Measurements from ENCODE around the gene ORMDL3. TPM values are rescaled to one million over a fixed set of nuclear protein-coding genes. Genes with fewer than 3 reads are reported as not detected.
A peak's percentile ranks its signal among the peaks of the same experiment; 100 is the strongest.

Gene ORMDL3, protein sequence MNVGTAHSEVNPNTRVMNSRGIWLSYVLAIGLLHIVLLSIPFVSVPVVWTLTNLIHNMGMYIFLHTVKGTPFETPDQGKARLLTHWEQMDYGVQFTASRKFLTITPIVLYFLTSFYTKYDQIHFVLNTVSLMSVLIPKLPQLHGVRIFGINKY
- 28.9 and 42.7 TPM in 2 replicates for total RNA-seq (2014; rRNA removed; shearing (Covaris generic))

GRCh38 chr17:39927101-39927928 is at the start of gene ORMDL3, which contains the start of gene LRRC3C:
Gene ORMDL3 (minus strand): TSS chr17:39927601. CDS start chr17:39924203, 3,398 bp downstream.
Gene LRRC3C (plus strand): TSS chr17:39927732. CDS start chr17:39941524, 13,792 bp downstream.
- DNase-seq (ENCODE audit: low read depth), result peak; percentile 82

DNA sequence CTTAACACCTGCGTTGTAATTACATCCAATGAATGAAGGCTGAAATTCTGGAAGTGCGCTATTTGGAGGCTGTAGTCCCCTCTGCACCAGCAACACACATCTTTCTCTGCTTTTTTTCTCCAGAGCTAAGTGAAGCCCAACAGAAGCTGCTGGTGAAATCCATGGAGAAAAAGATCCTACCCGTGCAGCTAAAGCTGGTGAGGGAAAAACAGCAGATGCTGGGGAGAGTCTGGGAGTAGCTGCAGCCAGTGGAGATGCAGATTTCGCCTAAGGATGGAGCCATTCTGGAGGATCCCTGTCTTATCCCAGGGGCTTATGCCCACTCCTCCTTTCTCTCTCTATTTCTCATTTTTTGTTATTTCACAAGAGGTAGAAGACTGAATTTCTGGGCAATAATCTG is 48.4 kb upstream of the ORMDL3 start:
- no peak for DNase-seq (ENCODE audit: low read depth)

- no peak for DNase-seq (ENCODE audit: low read depth)
Measured at GRCh38 chr17:39974433-39974832, 47.0 kb upstream of the ORMDL3 start.

DNA sequence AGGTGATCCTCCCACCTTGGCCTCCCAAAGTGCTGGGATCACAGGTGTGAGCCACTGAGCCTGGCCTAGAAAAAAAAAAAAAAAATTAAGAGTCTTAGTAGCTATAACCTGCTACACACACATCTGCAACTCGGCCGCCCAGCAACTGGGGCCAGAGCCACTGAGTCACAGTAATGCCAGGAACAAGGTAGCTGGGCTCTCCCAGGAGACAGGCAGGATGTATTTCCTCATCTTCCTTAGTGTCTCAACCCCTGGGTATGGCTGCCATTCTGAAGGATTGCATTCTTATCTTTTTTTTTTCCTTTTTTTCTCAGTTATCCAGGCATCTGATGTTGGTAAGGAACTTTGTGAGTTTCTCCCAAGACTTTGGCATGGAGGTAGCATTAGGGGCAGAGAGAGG is 46.1 kb upstream of the ORMDL3 start:
- DNase-seq (ENCODE audit: low read depth), result no peak

- no peak for DNase-seq (ENCODE audit: low read depth)
Measured at GRCh38 chr17:39972271-39972670, 44.9 kb upstream of the ORMDL3 start.

DNA sequence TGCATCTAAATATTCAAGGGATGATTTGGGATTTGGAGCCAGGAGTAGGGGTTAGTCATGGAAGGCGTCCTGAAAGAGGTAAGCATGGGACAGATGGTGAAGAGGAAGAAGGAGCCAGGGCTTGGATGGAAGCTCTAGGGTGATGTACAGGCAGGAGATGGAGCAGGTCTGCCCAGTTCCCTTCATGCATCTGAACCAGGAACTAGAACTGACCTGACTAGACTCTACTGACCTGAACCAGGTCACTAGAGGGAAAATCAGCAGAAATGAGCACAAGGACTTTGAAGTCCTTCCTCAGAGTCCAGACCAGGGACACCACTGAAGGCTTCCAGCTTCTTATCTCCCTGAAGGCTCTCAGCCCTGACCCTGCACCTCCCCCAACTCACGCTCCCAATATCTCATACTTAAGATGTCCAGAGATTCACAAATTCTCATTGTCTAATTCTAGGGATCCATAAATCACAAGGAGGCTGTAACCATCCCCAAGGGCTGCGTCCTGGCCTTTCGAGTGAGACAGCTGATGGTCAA is 43.7 kb upstream of the ORMDL3 start:
- DNase-seq (ENCODE audit: low read depth), result no peak

- DNase-seq (ENCODE audit: low read depth), result no peak
Measured at GRCh38 chr17:39970157-39970692, 42.8 kb upstream of the ORMDL3 start.

- no peak for DNase-seq (ENCODE audit: low read depth)
Measured at GRCh38 chr17:39969375-39969774, 42.0 kb upstream of the ORMDL3 start.

- DNase-seq (ENCODE audit: low read depth), result no peak
Measured at GRCh38 chr17:39968761-39969160, 41.4 kb upstream of the ORMDL3 start.

GRCh38 chr17:39966771-39967170 is 39.4 kb upstream of the ORMDL3 start:
- no peak for DNase-seq (ENCODE audit: low read depth)

DNA sequence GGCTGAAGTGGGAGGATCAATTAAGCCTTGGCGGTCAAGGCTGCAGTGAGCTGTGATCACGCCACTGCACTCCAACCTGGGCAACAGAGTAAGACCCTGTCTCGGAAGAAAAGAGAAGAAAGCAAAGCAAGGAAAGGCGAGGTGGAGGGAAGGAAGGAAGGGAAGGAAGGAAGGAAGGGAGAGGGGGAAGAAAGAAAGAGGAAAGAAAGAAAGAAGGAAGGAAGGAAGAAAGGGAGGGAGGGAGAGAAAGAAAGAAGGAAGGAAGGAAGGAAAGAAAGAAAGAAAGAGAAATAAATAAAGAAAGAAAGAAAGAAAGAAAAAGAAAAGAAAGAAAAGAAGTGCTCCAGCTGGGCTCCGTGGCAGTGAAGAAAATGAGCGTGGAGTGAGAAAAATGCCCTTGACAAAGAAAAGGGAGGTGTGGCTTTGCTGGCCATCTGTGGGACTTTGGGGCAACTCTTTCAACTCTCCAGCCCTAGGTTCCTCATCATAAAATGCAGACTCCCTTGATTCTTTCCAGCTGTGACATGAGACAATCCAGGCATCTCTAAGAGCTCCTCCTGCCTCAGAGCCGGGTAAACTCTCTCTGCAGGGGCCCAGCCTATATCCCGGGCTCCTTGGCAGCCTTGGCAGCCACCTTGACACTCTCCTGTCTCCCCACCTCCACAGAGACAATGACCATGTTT is 37.8 kb upstream of the ORMDL3 start:
- no peak for DNase-seq (ENCODE audit: low read depth)

DNA sequence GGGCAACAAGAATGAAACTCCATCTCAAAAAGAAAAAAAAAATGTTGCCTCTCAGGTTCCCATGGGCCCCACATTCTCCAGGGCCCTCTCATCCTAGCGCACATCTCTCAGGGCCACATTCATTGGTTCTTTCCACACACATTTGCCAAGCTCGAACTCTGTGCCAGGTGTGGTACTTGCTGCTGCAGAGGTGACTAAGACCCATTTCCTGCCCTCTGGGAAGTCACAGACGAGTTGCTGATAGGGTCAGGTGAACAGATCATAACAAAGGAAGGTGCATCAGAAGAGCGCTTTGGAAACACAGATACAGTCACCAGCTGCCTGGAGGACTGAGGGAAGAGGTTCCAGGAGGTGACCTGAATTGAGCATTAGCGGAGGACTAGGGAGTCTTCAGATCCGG is 36.4 kb upstream of the ORMDL3 start:
- peak; percentile 40 for DNase-seq (ENCODE audit: low read depth)

DNA sequence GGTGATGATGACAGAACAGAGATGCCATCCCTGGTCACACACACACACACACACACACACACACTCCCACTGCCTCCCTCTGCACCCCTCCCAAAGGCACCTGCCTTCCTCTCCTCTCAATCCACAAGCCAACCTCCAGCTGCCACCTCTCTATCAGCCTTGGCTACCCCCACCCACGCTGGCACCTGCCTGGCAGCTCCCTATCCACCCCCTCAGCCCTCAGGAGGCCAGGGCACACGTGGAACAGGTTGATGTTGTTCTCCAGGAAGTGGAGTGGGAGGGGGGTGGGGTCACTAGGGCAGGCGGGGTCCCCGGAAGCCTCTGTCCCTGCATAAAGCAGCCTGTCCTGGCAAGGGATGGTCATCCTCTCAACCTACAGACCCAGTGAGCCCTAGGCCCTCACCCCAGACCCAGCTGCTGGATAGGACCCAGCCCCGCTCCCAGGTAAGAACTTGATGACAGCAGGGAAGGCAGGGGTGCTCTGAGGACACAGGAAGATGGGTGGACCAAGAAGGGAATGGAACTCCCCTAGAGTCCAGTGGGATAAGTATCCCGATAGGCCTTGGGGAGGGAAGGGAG is 35.3 kb upstream of the ORMDL3 start, which contains the start of gene GSDMA:
GSDMA (plus strand) TSS at position 363 of the 579 bp plus-strand sequence. CDS start 2,684 bp downstream, outside the sequence.
- DNase-seq (ENCODE audit: low read depth), result no peak

DNA sequence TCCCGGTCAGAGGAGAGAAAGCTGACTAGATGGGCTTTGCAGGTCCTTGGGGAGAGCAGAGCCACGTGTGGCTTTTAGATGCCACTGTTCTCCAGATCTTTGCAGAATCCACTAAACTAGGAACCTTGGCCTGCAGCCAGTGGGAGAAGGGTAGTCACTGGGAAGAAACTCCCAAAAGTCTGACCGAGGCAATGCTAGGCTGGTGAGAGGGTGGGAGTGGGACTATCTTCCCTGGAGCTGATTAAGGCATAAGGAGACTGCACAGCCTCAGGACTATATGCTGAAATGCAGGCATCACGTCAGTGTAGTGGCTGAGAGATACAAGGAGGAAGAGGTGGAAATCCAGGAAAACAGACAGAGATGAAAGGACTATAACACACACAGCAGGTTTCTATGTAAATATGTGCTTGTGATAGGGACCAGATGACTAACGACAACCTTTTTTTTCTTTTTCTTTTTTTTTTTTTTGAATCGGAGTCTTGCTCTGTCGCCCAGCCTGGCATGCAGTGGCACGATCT is 33.2 kb upstream of the ORMDL3 start:
- DNase-seq (ENCODE audit: low read depth), result no peak

DNA sequence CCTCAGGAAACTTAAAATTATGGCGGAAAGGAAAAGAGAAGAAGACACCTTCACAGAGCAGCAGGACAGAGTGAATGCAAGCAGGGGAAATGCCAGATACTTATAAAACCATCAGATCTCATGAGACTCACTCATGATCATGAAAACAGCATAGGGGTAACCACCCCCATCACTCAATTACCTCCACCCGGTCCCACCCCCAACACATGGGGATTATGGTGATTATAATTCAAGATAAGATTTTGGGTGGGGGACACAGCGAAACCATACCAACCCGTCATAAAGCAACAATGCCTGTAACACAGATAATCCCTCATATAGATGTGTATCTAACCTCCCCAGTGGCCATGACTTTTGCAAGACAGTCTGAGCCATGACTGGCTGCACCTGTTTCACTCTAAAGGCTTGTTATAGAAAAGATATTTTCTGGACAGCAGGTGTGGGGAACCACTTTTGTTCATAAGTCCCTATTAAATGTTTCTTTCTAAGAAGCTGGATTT is 28.4 kb upstream of the ORMDL3 start:
- DNase-seq (ENCODE audit: low read depth), result no peak

GRCh38 chr17:39954876-39955275 is 27.5 kb upstream of the ORMDL3 start:
- peak; percentile 13 for DNase-seq (ENCODE audit: low read depth)

DNA sequence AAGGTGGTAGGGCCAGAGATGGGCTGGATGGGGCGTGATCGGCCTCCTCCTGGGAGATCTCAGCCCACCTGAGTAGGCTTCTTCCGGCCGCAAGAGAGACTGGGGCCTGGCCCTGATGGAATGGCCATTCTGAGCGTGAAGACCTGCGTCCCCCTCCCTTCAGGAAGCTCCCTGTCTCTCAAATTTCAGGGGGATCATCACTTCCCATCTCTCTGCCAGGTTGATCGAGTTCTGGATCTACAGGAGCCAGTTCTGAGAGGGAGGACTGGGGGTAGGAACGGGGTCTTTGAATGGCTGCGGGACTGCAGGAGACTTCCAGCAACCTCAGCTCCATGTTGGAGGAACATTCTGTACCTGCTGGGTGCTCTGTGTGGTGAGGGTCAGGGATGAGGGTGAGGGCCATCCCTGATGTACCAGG is 26.1 kb upstream of the ORMDL3 start:
- no peak for DNase-seq (ENCODE audit: low read depth)

- DNase-seq (ENCODE audit: low read depth), result peak; percentile 88
Measured at GRCh38 chr17:39952680-39953470, 25.5 kb upstream of the ORMDL3 start.

- no peak for DNase-seq (ENCODE audit: low read depth)
Measured at GRCh38 chr17:39951924-39952679, 24.7 kb upstream of the ORMDL3 start.

Data from M059J (cell line).